K562 (cell line): ENCODE measurements around the gene EFR3B. TPM values are rescaled to one million over a fixed set of nuclear protein-coding genes. Genes with fewer than 3 reads are reported as not detected.

Experiments
- ATAC-seq: fragments of 200-7000 bp; cut with Tn5 transposase; 3 replicates; pipeline ENCODE4 v1.9.1; 2020; ENCODE audit warnings: moderate library complexity
- BruUV-seq: library from RNA; stranded (reverse); fragments of 400-500 nt; replicated peaks from 2 replicates; lab custom pipeline; 2021; lab: Mats Ljungman, UMichigan
- CTCF ChIA-PET: fragments of 300-600 bp; formaldehyde crosslinking; extraction: SDS; loops from one replicate; lab custom pipeline; 2021; ENCODE audit warnings: low intra/inter-chr PET ratio; lab: Yijun Ruan, JAX
- POLR2A ChIA-PET: fragments of 300-600, 350-650 bp; sonication (Branson Sonifier 250); formaldehyde crosslinking; extraction: SDS; loops from one replicate; lab custom pipeline; 2021; ENCODE audit warnings: antibody characterized with exemption, inconsistent platforms; lab: Yijun Ruan, JAX
- DNase-seq, 4 experiments: peaks; one replicate each; pipeline versions ENCODE4 v3.0.0 to v3.0.0-alpha.2; 2011 to 2018; ENCODE audit warnings: low spot score in 3 of 4, mixed read lengths in 3 of 4; ENCODE audit errors: extremely low read depth in 1 of 4
- FAIRE-seq: peaks from 2 replicates; lab custom pipeline; 2011; peaks lifted over from hg19 to GRCh38; lab: Jason Lieb, UNC
- H2AFZ ChIP-seq: 2 replicates; pipeline ENCODE4 v1.6.0; 2011; ENCODE audit warnings: low read depth, low read length, control low read depth, inconsistent platforms
- H3K27ac ChIP-seq: fragments of 200-600 bp; 3 replicates; pipeline ENCODE4 v1.8.0; 2011; ENCODE audit warnings: low read depth, mild to moderate bottlenecking, control low read depth, inconsistent platforms, low read length, moderate library complexity, mixed read lengths; ENCODE audit errors: extremely low read depth
- H3K27me3 ChIP-seq, 2 experiments: fragments of 300-600 bp in 1 of 2; 2 replicates in 1 of 2; 3 replicates in 1 of 2; pipeline versions ENCODE4 v1.6.0 to v1.8.0; 2011; ENCODE audit warnings: inconsistent platforms in 2 of 2, low read length in 2 of 2, mild to moderate bottlenecking in 1 of 2, mixed read lengths in 1 of 2, moderate library complexity in 1 of 2; ENCODE audit not compliant: control insufficient read depth in 2 of 2, insufficient read depth in 2 of 2
- H3K36me3 ChIP-seq: fragments of 300-600 bp; 3 replicates; pipeline ENCODE4 v1.8.0; 2011; ENCODE audit warnings: mild to moderate bottlenecking, low read length, inconsistent platforms; ENCODE audit not compliant: control insufficient read depth, insufficient read depth
- H3K4me1 ChIP-seq, 2 experiments: fragments of 200-600 bp in 1 of 2; replicated peaks in 1 of 2; 2 replicates in 1 of 2; 3 replicates in 1 of 2; pipeline versions ENCODE4 v1.5.1 to v1.8.0; 2011; ENCODE audit warnings: inconsistent platforms in 2 of 2, low read length in 2 of 2, mild to moderate bottlenecking in 1 of 2, mixed read lengths in 1 of 2, moderate library complexity in 1 of 2; ENCODE audit not compliant: control insufficient read depth in 2 of 2, insufficient read depth in 2 of 2
- H3K4me2 ChIP-seq: 2 replicates; pipeline ENCODE4 v1.6.1; 2011; ENCODE audit warnings: low read length, control low read depth, inconsistent platforms, mixed read lengths; ENCODE audit not compliant: insufficient read depth
- H3K4me3 ChIP-seq: fragments of 200-600 bp; sonication (generic), shearing (Covaris generic); 2 replicates; pipeline ENCODE4 v1.5.1; 2016; ENCODE audit warnings: control low read depth, inconsistent platforms
- H3K79me2 ChIP-seq: fragments of 200-600 bp; 3 replicates; pipeline ENCODE4 v1.8.0; 2011; ENCODE audit warnings: low read length, inconsistent platforms; ENCODE audit not compliant: control insufficient read depth, insufficient read depth
- H3K9ac ChIP-seq, 2 experiments: 2 replicates each; pipeline versions ENCODE4 v1.6.0 to v1.6.1; 2011; ENCODE audit warnings: low read depth in 2 of 2, low read length in 2 of 2, control low read depth in 1 of 2, inconsistent platforms in 1 of 2, mild to moderate bottlenecking in 1 of 2, mixed read lengths in 1 of 2; ENCODE audit not compliant: insufficient read depth in 1 of 2
- H3K9me1 ChIP-seq: one replicate; pipeline ENCODE4 v1.6.0; 2011; ENCODE audit warnings: inconsistent platforms, mild to moderate bottlenecking, low read length, moderate library complexity; ENCODE audit not compliant: control insufficient read depth, insufficient read depth
- H3K9me3 ChIP-seq: replicated peaks from 2 replicates; pipeline ENCODE4 v1.5.1; 2011; ENCODE audit warnings: low read depth, low read length, inconsistent platforms; ENCODE audit not compliant: control insufficient read depth, insufficient read depth
- H4K20me1 ChIP-seq: replicated peaks from 2 replicates; pipeline ENCODE4 v1.6.1; 2011; ENCODE audit warnings: low read length, inconsistent platforms, mixed read lengths; ENCODE audit not compliant: control insufficient read depth, insufficient read depth
- CAMTA2 ChIP-seq: fragments of 250-450 bp; sonication (Bioruptor Pico); conservative IDR thresholded peaks from 2 replicates; pipeline ENCODE4 v1.5.1; 2022
- CHD1 ChIP-seq: fragments of 200-600 bp; sonication (generic); IDR thresholded peaks from one replicate; pipeline ENCODE4 v1.6.1; 2012; ENCODE audit warnings: mild to moderate bottlenecking, moderate library complexity, low read length, inconsistent platforms
- EWSR1 ChIP-seq: fragments of 450-650 bp; IDR thresholded peaks from 2 replicates; pipeline ENCODE4 v1.6.1; 2018; ENCODE audit warnings: borderline replicate concordance, mild to moderate bottlenecking, low read depth, moderate library complexity; ENCODE audit not compliant: partially characterized antibody
- HCFC1 ChIP-seq: IDR thresholded peaks from 2 replicates; pipeline ENCODE4 v1.6.1; 2012; ENCODE audit warnings: low read depth, low read length, improper control_type of control experiment
- HDAC2 ChIP-seq: fragments of 450-650 bp; IDR thresholded peaks from 2 replicates; pipeline ENCODE4 v1.6.1; 2016; ENCODE audit warnings: mild to moderate bottlenecking
- LCOR ChIP-seq: sonication (generic); formaldehyde crosslinking; IDR thresholded peaks from 2 replicates; pipeline ENCODE4 v1.8.0; 2022; ENCODE audit warnings: mild to moderate bottlenecking, missing genetic modification reagents
- MCM7 ChIP-seq, 2 experiments: fragments of 450-650 bp; IDR thresholded peaks; 2 replicates each; pipeline ENCODE4 v1.6.1; 2016 to 2018
- SAP30 ChIP-seq: fragments of 200-600 bp; sonication (generic); IDR thresholded peaks from 2 replicates; pipeline ENCODE4 v1.6.1; 2012; ENCODE audit warnings: borderline replicate concordance, low read depth, mild to moderate bottlenecking, moderate library complexity, low read length, control low read depth, inconsistent platforms; ENCODE audit not compliant: insufficient read depth, poor library complexity, severe bottlenecking
- TGIF2 ChIP-seq: sonication (generic); formaldehyde crosslinking; IDR thresholded peaks from 2 replicates; pipeline ENCODE4 v1.8.1; 2022; ENCODE audit warnings: mild to moderate bottlenecking, missing genetic modification reagents, moderate library complexity
- ZEB2 ChIP-seq: fragments of 450-650 bp; IDR thresholded peaks from 2 replicates; pipeline ENCODE4 v1.6.1; 2016
- WGBS: fragments of 100-300 bp; shearing (Covaris generic); methylation state at CpG from one replicate; pipeline ENCODE4 v1.1.6; 2016; ENCODE audit warnings: low coverage, mixed read lengths; ENCODE audit not compliant: insufficient coverage; ENCODE audit errors: missing lambda C conversion rate; 5-methylcytosine and 5-hydroxymethylcytosine counted together
- in situ Hi-C: fragments of 300-500 bp; cut with MboI; formaldehyde crosslinking; loops from 4 replicates; pipeline ENCODE4 v1.15.0; 2018; ENCODE audit warnings: inconsistent platforms, mixed read lengths
- intact Hi-C: fragments of 100-400 bp; cut with micrococcal nuclease; formaldehyde crosslinking; loops from 2 replicates; pipeline ENCODE4 v1.14.2; 2022
- polyA plus RNA-seq, 8 experiments: library from polyadenylated mRNA; depleted of rRNA in 4 of 8; stranded (reverse) in 5 of 8; unstranded in 3 of 8; fragments of >200 nt; fragmentation: Nextera tagmentation in 2 of 8; fragmentation: Illumina TruSeq in 1 of 8; extraction: Ambion mirVana in 2 of 8; extraction: Trizol in 1 of 8; gene quantifications; 2 replicates each; pipeline versions ENCODE4 v1.2.1 to v1.2.3, GENCODE V29; 2011 to 2014; ENCODE audit warnings: inconsistent platforms in 1 of 8, missing spikeins in 1 of 8
- total RNA-seq, 7 experiments: library from RNA; depleted of rRNA in 6 of 7; stranded (reverse); fragments of >200 nt in 6 of 7; fragmentation: Illumina TruSeq in 2 of 7; extraction: Trizol in 2 of 7; gene quantifications; 2 replicates each; pipeline versions ENCODE4 v1.2.1 to v1.2.3, GENCODE V29; 2011 to 2021; ENCODE audit warnings: low replicate concordance in 1 of 7
- TF ChIP-seq, protein P1 (sequence below): fragments of 450-650 bp; formaldehyde crosslinking; IDR thresholded peaks from 2 replicates; pipeline ENCODE4 v1.4.0; 2020; ENCODE audit warnings: mild to moderate bottlenecking, moderate library complexity
- TF ChIP-seq, protein P2 (sequence below): fragments of 450-650 bp; conservative IDR thresholded peaks from 2 replicates; pipeline ENCODE4 v1.6.1; 2016; ENCODE audit warnings: missing genetic modification characterization, low read depth, mild to moderate bottlenecking, missing compliant biosample characterization, moderate library complexity
- TF ChIP-seq, protein P3 (sequence below): sonication (generic); formaldehyde crosslinking; IDR thresholded peaks from 2 replicates; pipeline ENCODE4 v1.8.0; 2023; ENCODE audit warnings: mild to moderate bottlenecking, missing genetic modification reagents

EFR3B gene
- total and polyA plus RNA-seq, 9 of the 15 experiments (the other 6 are each of a cell fraction or from before 2014, with no cell fraction given) = not detected

DNA sequence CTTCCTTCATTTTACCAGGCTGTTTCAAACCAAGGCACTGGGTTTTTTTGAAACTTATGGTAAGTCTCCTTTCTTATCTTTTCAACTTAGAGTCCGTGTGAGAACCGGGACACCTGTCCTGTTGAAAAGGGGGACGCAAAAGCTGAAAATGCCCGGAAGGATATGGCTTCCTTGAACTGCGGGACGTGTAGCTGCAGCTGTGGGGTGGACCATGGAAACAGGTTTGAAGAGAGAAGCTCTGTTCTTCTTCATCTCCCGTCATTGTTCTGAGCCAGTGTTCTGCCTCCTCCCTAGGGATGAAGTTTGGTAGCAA is 40.6 kb upstream of the EFR3B start:
- DNase-seq (no peak), ATAC-seq (no peak), FAIRE-seq (no peak)
- H3K9me1 ChIP-seq = no peaks in the 10 kb centered on the region
- in situ Hi-C loops (no loop called here), intact Hi-C loops (no loop called here)
- no peaks in the 10 kb centered on the region for H3K36me3 ChIP-seq
- CTCF ChIA-PET = no interaction called here
- no peak overlapping the region for H2AFZ ChIP-seq
- no peak overlapping the region for H3K4me2 ChIP-seq
- POLR2A ChIA-PET = interaction anchor here (1.8 kb wide), 1 partner anchor 9 kb away, joined by 7 read pairs; no protein-coding TSS in a partner anchor
- no peaks in the 10 kb centered on the region for H4K20me1 ChIP-seq
- no peaks in the 10 kb centered on the region for H3K79me2 ChIP-seq
- H3K4me1 ChIP-seq = no peaks in the 10 kb centered on the region
- no peak overlapping the region for H3K4me3 ChIP-seq
- H3K9me3 ChIP-seq = no peaks in the 10 kb centered on the region
- H3K9ac ChIP-seq = no peak overlapping the region
- 1% methylated on average over 7 of the region's 7 CpGs for WGBS
- peaks cover 14 to 45% of the 10 kb centered on the region in 2 experiments for H3K27me3 ChIP-seq
- TF ChIP-seq EWSR1 = no peak
- TF ChIP-seq TGIF2 = no peak
- TF ChIP-seq MCM7 (IDR thresholded peaks at IDR 0.05) = no peak
- no peak for TF ChIP-seq CHD1
- TF ChIP-seq, all 486 proteins: peak for 0
- no TSS peak for BruUV-seq
- no peak overlapping the region for H3K27ac ChIP-seq

DNA sequence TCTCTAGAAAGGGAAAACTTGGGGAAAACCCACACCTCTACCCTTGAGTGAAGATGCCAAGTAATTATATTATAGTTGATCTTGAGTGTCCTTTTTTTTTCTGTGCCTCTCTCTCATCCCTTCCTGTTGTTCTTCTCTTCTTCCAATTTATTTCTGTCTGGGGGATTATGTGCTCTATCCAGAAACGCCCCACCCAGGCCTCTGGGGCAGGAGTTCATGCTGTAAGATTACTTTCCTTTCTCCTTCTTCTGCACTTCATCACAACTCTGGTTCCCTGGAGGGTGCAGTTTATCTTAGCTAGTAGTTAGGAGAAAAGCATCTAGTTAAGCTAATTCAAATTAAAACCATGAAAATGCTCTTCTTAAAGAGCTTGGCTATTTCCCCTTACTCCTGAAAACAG is 39.8 kb upstream of the EFR3B start:
- ATAC-seq = no peak
- POLR2A ChIA-PET = interaction anchor here (1.8 kb wide), 1 partner anchor 8 kb away, joined by 7 read pairs; no protein-coding TSS in a partner anchor
- H3K4me3 ChIP-seq = no peak overlapping the region
- H3K9me3 ChIP-seq = no peaks in the 10 kb centered on the region
- WGBS = 0% methylated on average over 1 of the region's 1 CpG
- no peak overlapping the region for H3K4me2 ChIP-seq
- H3K27ac ChIP-seq = no peak overlapping the region
- CTCF ChIA-PET = no interaction called here
- no peaks in the 10 kb centered on the region for H3K36me3 ChIP-seq
- BruUV-seq = no TSS peak
- H3K4me1 ChIP-seq = no peaks in the 10 kb centered on the region
- no peak overlapping the region for H3K9ac ChIP-seq
- H3K27me3 ChIP-seq = peaks cover 14 to 47% of the 10 kb centered on the region in 2 experiments
- in situ Hi-C loops = no loop called here
- H3K79me2 ChIP-seq = no peaks in the 10 kb centered on the region
- no peaks in the 10 kb centered on the region for H4K20me1 ChIP-seq
- H3K9me1 ChIP-seq = no peaks in the 10 kb centered on the region
- DNase-seq = no peak
- FAIRE-seq = no peak
- no peak overlapping the region for H2AFZ ChIP-seq
- intact Hi-C loops = no loop called here
- TF ChIP-seq CAMTA2 = no peak
- no peak for TF ChIP-seq ZEB2
- no peak for TF ChIP-seq LCOR (CRISPR knock-in tag)
- no peak for TF ChIP-seq SAP30
- no peak for TF ChIP-seq HDAC2
- TF ChIP-seq, protein P1, sequence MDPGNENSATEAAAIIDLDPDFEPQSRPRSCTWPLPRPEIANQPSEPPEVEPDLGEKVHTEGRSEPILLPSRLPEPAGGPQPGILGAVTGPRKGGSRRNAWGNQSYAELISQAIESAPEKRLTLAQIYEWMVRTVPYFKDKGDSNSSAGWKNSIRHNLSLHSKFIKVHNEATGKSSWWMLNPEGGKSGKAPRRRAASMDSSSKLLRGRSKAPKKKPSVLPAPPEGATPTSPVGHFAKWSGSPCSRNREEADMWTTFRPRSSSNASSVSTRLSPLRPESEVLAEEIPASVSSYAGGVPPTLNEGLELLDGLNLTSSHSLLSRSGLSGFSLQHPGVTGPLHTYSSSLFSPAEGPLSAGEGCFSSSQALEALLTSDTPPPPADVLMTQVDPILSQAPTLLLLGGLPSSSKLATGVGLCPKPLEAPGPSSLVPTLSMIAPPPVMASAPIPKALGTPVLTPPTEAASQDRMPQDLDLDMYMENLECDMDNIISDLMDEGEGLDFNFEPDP (CRISPR knock-in tag) = no peak
- TF ChIP-seq, protein P2, sequence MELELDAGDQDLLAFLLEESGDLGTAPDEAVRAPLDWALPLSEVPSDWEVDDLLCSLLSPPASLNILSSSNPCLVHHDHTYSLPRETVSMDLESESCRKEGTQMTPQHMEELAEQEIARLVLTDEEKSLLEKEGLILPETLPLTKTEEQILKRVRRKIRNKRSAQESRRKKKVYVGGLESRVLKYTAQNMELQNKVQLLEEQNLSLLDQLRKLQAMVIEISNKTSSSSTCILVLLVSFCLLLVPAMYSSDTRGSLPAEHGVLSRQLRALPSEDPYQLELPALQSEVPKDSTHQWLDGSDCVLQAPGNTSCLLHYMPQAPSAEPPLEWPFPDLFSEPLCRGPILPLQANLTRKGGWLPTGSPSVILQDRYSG (tag) = no peak
- TF ChIP-seq HCFC1 = no peak
- TF ChIP-seq, protein P3, sequence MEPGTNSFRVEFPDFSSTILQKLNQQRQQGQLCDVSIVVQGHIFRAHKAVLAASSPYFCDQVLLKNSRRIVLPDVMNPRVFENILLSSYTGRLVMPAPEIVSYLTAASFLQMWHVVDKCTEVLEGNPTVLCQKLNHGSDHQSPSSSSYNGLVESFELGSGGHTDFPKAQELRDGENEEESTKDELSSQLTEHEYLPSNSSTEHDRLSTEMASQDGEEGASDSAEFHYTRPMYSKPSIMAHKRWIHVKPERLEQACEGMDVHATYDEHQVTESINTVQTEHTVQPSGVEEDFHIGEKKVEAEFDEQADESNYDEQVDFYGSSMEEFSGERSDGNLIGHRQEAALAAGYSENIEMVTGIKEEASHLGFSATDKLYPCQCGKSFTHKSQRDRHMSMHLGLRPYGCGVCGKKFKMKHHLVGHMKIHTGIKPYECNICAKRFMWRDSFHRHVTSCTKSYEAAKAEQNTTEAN = no peak
